ENCODE results near the gene NINJ1. TPM values are rescaled to one million over a fixed set of nuclear protein-coding genes. Genes with fewer than 3 reads are reported as not detected.

The NINJ1 gene
- total RNA-seq, 3 donors from 2014 or later, result 19.5 to 68.9 (median 23.2) TPM

- TF ChIP-seq, protein P1, sequence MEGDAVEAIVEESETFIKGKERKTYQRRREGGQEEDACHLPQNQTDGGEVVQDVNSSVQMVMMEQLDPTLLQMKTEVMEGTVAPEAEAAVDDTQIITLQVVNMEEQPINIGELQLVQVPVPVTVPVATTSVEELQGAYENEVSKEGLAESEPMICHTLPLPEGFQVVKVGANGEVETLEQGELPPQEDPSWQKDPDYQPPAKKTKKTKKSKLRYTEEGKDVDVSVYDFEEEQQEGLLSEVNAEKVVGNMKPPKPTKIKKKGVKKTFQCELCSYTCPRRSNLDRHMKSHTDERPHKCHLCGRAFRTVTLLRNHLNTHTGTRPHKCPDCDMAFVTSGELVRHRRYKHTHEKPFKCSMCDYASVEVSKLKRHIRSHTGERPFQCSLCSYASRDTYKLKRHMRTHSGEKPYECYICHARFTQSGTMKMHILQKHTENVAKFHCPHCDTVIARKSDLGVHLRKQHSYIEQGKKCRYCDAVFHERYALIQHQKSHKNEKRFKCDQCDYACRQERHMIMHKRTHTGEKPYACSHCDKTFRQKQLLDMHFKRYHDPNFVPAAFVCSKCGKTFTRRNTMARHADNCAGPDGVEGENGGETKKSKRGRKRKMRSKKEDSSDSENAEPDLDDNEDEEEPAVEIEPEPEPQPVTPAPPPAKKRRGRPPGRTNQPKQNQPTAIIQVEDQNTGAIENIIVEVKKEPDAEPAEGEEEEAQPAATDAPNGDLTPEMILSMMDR (IDR thresholded peaks at IDR 0.05), result no peak
- H3K9me3 ChIP-seq, result no peaks in the 10 kb centered on the region
- DNase-seq (no peak), ATAC-seq (no peak)
- intact Hi-C loops (cut with DNase I, micrococcal nuclease), result no loop called here
- no peaks in the 10 kb centered on the region for H3K36me3 ChIP-seq (ENCODE audit: low read depth)
- peaks cover 17% of the 10 kb centered on the region for H3K4me1 ChIP-seq (ENCODE audit: low read depth)
- no peak overlapping the region for H3K4me3 ChIP-seq
Observed at GRCh38 chr9:93139365-93140182, 5.5 kb upstream of the NINJ1 start.

DNA sequence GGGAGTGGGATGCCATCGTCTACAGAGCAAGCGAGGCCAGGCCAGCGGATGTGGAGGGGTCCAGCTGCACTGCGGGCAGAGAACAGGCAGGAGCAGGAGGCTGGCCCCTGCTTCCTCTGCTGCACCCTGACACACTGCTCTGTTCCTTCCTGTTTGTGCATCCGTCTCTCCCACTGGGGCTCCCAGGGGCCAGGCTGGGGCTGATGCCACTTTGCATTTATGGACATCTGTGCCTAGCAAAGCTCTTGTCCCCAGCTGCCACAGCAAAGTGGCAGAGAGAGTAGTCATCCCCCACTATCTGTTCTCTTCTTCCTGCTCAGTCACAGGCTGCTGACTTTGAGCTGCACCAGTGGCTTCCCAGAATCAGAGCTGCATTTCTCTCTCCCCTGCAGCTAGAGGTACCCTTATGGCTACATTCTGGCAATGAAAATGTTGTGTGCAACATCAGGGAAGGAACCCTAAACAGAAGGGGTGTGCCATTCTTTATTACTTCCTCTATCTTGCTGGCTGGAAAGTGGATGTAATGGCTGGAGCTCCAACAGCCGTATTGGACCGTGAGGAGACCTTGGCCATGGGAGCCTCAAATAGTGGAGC is 4.2 kb upstream of the NINJ1 start:
- H3K4me1 ChIP-seq (ENCODE audit: low read depth), result peaks cover 16% of the 10 kb centered on the region
- TF ChIP-seq, protein P1 (IDR thresholded peaks at IDR 0.05), result no peak
- H3K4me3 ChIP-seq, result no peak overlapping the region
- intact Hi-C loops (cut with DNase I, micrococcal nuclease), result no loop called here
- no peaks in the 10 kb centered on the region for H3K36me3 ChIP-seq (ENCODE audit: low read depth)
- no peak for ATAC-seq
- peak in 1 of 3 donors; percentile 56 for DNase-seq
- H3K9me3 ChIP-seq, result no peaks in the 10 kb centered on the region

- intact Hi-C loops (cut with DNase I, micrococcal nuclease), result no loop called here
- H3K4me1 ChIP-seq (ENCODE audit: low read depth), result peaks cover 25% of the 10 kb centered on the region
- no peaks in the 10 kb centered on the region for H3K9me3 ChIP-seq
- DNase-seq (peak in 2 of 3 donors; percentile 60 to 72), ATAC-seq (no peak)
- no peak overlapping the region for H3K4me3 ChIP-seq
- TF ChIP-seq, protein P1 (IDR thresholded peaks at IDR 0.05), result no peak
- H3K36me3 ChIP-seq (ENCODE audit: low read depth), result no peaks in the 10 kb centered on the region
Observed at GRCh38 chr9:93137362-93137761, 3.3 kb upstream of the NINJ1 start.

DNA sequence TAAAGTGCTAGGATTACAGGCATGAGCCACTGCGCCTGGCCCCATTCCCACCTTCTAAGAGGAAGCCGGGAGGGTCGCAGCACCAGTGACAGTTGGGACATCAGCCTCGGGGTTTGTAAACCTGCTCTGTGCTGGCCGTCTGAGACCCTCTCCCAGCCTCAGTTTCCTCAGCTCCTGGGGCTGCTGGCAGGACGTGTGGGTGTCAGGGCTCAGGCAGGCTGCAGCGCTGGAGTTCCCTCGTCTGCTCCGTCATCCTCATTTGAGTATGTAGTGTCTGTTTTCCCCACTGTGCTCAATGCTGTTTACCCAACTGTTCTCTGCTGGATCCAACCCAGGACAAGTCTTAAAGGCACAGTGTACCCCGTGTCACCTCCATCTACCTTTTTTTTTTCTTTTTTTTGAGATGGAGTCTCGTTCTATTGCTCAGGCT is 2.0 kb upstream of the NINJ1 start:
- Histone ChIP-seq H3K4me1 (ENCODE audit: low read depth) (peaks cover 29% of the 10 kb centered on the region), H3K4me3 (no peak overlapping the region), H3K36me3 (ENCODE audit: low read depth) (no peaks in the 10 kb centered on the region), H3K9me3 (no peaks in the 10 kb centered on the region)
- ATAC-seq (peak; percentile 6), DNase-seq (peak; percentile 35 to 54 (median 52))
- TF ChIP-seq, protein P1 (IDR thresholded peaks at IDR 0.05), result no peak
- intact Hi-C loops (cut with DNase I, micrococcal nuclease), result no loop called here

DNA sequence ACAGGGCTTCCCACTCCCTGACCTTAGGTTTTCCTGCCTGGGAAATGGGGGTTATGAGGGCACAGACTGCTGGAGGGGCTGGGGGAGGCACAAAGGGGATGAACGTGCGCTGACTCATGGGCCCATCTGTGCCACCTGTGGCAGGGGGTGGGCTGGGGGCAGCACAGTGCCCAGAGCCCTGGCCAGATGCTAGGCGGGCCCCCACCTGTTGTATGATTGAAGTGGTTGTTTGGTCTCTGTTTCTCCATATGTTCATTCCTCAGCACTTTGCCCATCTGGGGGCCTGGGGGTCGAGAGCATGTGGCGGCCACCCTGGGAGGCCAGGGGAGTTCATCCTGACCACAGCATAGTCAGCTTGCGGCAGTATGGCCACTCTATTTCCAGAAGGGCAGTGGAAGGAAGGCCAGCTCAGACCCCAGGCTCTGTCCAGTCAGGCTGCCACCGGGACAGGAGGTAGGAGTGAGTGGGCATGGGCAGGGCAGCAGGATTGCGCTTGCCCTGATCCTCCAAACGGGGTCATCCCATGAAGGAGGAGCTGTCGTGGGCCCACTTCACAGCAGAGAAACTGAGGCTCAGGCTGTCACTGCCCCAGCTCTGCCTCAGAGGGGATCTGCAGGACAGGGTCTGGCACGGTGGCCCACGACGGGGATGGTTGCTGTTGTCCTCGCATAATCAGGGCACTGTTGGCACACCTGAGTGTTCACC is 841 bp upstream of the NINJ1 start:
- Histone ChIP-seq H3K9me3 (no peaks in the 10 kb centered on the region), H3K4me3 (peak overlapping the region; percentile 47), H3K4me1 (ENCODE audit: low read depth) (peaks cover 29% of the 10 kb centered on the region), H3K36me3 (ENCODE audit: low read depth) (no peaks in the 10 kb centered on the region)
- DNase-seq, result peak in 2 of 3 donors; percentile 33 to 52
- intact Hi-C loops (cut with DNase I, micrococcal nuclease), result no loop called here
- no peak for ATAC-seq
- TF ChIP-seq, protein P1 (IDR thresholded peaks at IDR 0.05), result no peak

Measured in mucosa of descending colon (tissue), 3 donors.